Lower leg skin (tissue), 3 donors: ENCODE results near the gene NEURL4.

ENCODE experiments used
- CTCF ChIP-seq, 3 donors: fragments of 450-650 bp; IDR thresholded peaks; one replicate each; pipeline ENCODE4 v1.5.1; 2016; ENCODE audit warnings: antibody characterized with exemption in 3 of 3, mild to moderate bottlenecking in 3 of 3, moderate library complexity in 2 of 3
- POLR2A ChIP-seq, 2 donors: fragments of 450-650 bp; IDR thresholded peaks; one replicate each; pipeline ENCODE4 v1.6.1; 2016 to 2017; ENCODE audit warnings: antibody characterized with exemption in 2 of 2, mild to moderate bottlenecking in 1 of 2, moderate library complexity in 1 of 2

GRCh38 chr17:7293159-7293558, 36.0 kb downstream of the NEURL4 start:
- no peak for TF ChIP-seq CTCF (IDR thresholded peaks at IDR 0.05)
- no peak for TF ChIP-seq POLR2A (IDR thresholded peaks at IDR 0.05)
